Pons (tissue), 1 donor: ENCODE results near the gene IGLL1.
"Not testable (repeated sequence)": the region's sequence is repeated elsewhere in the genome, so short reads cannot be mapped to it uniquely, and the experiment has no call there.

Experiments
- DNase-seq: peaks from one replicate; pipeline ENCODE4 v3.0.0-alpha.2; 2016; ENCODE audit warnings: low spot score

The IGLL1 gene

GRCh38 chr22:23540837-23541236 is 39.3 kb downstream of the IGLL1 start:
- not testable (repeated sequence) for DNase-seq

DNA sequence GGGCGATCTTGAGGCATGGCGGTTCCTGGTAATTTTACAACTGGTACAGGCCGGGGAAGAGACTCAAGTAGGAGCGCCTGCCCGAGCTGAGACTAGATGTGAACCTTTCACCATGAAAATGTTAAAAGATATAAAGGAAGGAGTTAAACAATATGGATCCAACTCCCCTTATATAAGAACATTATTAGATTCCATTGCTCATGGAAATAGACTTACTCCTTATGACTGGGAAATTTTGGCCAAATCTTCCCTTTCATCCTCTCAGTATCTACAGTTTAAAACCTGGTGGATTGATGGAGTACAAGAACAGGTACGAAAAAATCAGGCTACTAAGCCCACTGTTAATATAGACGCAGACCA is 40.3 kb downstream of the IGLL1 start:
- not testable (repeated sequence) for DNase-seq

- peak; percentile 91 for DNase-seq
Measured at GRCh38 chr22:23539135-23539838, 40.8 kb downstream of the IGLL1 start.

DNA sequence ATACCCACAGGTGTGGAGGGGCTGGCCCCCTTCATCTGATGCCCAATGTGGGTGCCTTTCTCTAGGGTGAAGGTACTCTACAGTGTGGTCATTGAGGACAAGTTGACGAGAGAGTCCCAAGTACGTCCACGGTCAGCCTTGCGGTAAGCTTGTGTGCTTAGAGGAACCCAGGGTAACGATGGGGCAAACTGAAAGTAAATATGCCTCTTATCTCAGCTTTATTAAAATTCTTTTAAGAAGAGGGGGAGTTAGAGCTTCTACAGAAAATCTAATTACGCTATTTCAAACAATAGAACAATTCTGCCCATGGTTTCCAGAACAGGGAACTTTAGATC is 41.4 kb downstream of the IGLL1 start:
- DNase-seq, result not testable (repeated sequence)

- DNase-seq, result not testable (repeated sequence)
Measured at GRCh38 chr22:23537830-23538695, 42.0 kb downstream of the IGLL1 start.

DNA sequence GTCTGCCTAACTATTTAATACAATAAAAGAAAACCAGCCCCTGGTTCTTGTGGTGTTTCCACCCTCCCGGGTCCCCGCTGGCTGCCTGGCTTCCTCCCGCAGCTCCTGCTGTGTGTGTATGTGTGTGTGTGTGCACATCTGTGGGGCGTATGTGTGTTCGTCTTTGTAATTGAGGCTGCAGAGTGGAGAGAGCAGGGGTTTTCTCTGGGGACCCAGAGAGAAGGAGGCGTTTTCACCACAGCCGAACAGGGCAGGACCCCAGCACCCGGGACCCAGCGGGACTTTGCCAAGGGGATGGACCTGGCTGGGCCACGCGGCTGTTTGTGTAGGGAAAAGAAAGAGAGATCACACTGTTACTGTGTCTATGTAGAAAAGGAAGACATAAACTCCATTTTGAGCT is 42.7 kb downstream of the IGLL1 start:
- no peak for DNase-seq

DNA sequence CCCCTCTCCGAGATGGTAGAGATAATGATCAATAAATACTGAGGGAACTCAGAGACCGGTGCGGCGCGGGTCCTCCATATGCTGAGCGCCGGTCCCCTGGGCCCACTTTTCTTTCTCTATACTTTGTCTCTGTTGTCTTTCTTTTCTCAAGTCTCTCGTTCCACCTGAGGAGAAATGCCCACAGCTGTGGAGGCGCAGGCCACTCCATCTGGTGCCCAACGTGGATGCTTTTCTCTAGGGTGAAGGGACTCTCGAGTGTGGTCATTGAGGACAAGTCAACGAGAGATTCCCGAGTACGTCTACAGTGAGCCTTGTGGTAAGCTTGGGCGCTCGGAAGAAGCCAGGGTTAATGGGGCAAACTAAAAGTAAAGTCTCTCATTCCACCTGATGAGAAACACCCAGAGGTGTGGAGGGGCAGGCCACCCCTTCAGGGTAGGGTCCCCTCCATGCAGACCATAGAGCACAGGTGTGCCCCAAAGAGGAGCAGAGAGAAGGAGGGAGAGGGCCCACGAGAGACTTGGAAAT is 43.2 kb downstream of the IGLL1 start:
- no peak for DNase-seq

DNA sequence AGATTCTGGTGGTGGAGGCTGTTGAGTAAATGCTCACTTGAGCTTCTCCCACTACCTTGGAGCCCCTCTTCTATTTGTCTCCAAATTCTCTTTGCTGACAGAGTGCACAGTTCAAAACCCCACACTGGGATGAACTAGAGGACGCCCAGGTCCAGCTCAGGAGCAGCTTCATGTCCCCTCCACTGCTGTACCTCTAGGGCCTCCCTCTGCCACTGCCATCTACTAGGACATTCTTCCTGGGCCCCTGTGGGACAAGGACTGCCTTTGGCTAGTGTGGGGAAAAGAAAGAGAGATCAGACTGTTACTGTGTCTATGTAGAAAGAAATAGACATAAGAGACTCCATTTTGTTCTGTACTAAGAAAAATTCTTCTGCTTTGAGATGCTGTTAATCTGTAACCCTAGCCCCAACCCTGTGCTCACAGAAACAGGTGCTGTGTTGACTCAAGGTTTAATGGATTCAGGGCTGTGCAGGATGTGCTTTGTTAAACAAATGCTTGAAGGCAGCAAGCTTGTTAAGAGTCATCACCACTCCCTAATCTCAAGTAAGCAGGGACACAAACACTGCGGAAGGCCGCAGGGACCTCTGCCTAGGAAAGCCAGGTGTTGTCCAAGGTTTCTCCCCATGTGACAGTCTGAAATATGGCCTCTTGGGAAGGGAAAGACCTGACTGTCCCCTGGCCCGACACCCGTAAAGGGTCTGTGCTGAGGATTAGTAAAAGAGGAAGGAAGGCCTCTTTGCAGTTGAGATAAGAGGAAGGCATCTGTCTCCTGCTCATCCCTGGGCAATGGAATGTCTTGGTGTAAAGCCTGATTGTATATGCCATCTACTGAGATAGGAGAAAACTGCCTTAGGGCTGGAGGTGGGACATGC is 44.1 kb downstream of the IGLL1 start:
- not testable (repeated sequence) for DNase-seq

GRCh38 chr22:23534851-23535717 is 45.0 kb downstream of the IGLL1 start:
- DNase-seq, result no peak

GRCh38 chr22:23534201-23534850 is 45.8 kb downstream of the IGLL1 start:
- DNase-seq, result no peak

GRCh38 chr22:23533771-23534191 is 46.3 kb downstream of the IGLL1 start:
- no peak for DNase-seq

DNA sequence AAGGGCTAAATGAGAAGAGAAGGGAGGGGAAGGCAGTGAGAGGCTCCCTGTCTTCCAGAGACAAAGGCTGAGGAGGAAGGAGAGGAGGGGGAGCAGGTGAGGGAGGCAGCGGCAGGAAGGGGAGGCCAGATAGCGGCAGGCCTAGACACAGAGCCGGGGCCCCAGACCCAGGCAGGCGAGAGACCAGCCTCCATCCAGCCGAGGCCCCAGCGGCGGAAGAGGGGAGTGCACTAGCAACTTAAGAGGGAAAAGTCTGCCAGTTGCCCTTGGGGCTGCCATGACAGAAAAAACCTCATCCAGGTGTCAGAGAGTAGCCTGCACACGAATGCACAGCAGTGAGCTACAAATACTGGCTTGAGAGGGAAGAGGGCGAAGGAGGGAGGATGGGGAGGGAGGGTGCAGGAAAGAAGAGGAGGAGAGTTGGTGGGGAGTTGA is 46.7 kb downstream of the IGLL1 start:
- DNase-seq, result no peak

GRCh38 chr22:23532731-23533130 is 47.4 kb downstream of the IGLL1 start:
- no peak for DNase-seq

DNA sequence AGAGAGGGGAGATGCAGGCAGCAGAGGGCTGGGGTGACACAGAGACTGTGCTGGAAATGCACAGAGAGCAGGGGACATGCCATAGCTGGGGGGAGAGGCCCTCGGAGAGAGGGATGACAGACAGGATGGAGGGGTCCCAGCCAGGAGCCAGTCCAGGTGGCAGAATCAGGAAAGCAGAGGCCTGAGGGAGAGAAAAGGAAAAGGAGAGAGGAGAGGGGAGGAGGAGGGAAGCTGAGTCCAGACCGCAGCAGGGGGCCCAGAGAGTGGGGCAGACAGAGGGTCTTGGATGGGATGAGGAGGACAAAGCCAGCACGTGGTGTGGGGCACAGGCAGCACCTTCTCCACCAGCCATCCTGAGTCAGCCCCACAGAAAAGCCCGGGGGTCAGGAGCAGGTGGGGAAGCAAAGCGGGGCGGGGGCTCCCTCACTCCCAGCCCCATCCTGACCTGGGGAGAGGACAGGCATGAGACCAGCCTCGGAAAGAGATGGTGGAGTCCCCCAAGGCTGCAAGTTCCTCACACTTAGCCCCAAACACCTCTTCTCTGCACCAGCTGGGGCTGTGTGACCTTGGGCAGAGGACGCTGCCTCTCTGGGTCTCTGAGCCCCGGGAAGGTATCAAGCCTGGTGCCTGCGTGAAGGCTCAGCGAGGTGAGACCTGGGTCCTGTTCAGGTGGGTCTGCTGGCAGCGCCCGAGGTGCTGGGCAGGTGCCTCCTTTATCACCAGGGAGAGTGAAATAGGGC is 48.0 kb downstream of the IGLL1 start:
- DNase-seq, result no peak

- no peak for DNase-seq
Measured at GRCh38 chr22:23531283-23531956, 48.7 kb downstream of the IGLL1 start.

DNA sequence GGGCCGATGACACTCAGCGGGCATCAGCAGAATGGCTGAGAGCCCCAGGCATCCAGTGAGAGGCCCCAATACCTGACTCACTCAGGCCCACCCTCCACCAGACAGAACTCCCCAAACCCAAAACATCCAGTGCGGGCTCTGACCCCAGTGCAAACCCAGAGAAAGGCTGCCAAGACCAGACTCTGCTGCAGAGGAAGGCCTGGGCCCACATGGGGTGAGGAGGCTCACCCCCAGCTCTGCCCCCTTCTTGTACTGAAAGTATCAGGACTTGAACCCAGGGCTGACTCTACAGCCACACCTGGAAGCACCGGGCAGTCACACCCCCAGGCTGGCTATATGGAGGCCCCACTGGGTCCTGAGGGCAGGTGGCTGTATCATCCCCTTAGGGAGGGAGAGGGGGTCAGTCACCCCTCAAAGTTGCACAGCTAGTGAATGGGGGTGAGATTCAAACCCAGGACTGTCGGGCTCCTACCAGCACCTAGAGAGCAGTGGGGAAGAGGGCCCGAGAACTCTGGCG is 49.3 kb downstream of the IGLL1 start:
- DNase-seq, result no peak

- no peak for DNase-seq
Measured at GRCh38 chr22:23530106-23530505, 50.0 kb downstream of the IGLL1 start.

- no peak for DNase-seq
Measured at GRCh38 chr22:23529166-23530103, 50.7 kb downstream of the IGLL1 start.
